Ramos (cell line): ENCODE data around the gene HOXA4.

Experiments
- in situ Hi-C: fragments of 300-500 bp; cut with MboI; formaldehyde crosslinking; loops from one replicate; pipeline ENCODE4 v1.14.3; 2022; ENCODE audit warnings: low sequenced_read_pairs; ENCODE audit not compliant: unreplicated experiment

Gene HOXA4

DNA sequence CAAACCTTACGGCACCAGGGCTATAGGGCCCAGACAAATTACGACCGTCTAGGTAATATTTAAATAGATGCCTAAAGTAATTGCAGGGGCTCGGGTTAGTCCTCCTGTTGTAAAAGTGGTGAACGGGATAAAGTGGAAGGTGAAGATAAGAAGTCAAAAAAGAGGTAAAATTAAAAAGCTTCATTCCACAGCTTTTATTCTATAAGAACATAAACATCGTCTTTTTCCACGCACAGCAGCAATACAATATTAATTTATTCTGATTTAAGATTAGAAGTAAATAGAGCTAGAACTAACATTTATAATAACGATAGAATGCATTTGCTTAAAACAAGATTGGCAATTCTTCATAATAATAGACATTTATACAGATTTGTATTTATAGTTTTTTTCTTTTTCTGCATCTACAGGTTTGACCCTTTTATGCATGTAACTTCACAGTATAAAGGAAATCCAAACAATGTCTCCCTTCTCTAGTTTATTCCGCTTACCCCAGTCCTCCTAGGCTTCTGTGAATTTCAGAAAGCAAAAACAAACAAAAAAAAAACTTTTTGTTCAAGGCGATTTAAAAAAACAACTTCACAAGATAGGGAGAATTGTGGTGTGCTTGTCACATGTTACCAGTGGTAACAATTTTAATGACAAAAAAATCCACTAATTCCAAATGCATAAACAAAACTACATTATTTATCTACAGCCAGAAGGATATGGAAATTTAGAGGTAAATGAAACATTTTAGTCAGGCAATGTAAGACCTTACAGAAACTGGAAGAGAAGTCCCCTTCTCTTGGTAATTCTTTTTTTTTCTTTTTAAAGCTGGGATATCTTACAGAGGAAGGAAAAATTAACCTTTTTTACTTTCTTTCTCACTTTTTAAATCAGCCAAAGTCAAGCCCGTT is 40.1 kb upstream of the HOXA4 start:
- in situ Hi-C loops = loop anchor here (25.0 kb wide), 2 partner anchors 1108 to 1283 kb away; no protein-coding TSS in a partner anchor

GRCh38 chr7:27169658-27170425 is 39.3 kb upstream of the HOXA4 start:
- in situ Hi-C loops = loop anchor here (25.0 kb wide), 2 partner anchors 1108 to 1283 kb away; no protein-coding TSS in a partner anchor

DNA sequence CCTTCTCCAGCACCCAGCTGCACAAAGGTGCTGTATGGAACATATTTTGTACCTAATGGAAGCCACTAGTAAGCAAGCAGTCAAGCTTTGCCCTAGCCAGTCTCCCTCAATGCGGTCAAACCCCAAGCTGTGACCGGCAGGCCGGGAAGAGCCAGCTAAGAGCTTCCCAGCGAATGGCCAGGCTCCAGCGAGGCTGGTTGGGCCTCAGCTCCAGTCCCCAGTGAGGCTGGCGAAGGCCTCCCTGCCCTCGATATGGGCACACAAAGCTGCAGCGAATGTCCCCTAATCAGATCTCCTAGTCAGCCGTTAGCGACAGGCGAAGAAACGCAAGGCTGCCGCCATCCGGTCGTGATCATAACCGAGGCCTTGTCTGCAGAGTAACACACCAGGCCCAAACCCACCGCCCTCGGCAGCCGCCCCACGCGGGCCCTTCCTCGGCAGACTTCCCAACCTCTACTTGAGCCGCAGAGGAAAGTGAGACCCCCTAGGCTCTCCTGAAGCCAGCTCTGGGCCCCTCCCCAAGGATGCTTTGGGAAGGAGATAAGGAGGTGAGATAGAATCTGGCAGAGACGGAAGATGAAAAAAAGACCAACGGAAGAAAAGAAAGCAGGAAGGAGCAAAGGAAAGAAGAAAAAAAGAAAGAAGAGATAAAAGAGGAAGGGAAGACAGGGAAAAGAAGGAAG is 37.8 kb upstream of the HOXA4 start:
- in situ Hi-C loops = loop anchor here (25.0 kb wide), 2 partner anchors 1106 to 1281 kb away; no protein-coding TSS in a partner anchor

GRCh38 chr7:27167916-27168264 is 37.3 kb upstream of the HOXA4 start:
- in situ Hi-C loops = loop anchor here (25.0 kb wide), 2 partner anchors 1106 to 1281 kb away; no protein-coding TSS in a partner anchor

DNA sequence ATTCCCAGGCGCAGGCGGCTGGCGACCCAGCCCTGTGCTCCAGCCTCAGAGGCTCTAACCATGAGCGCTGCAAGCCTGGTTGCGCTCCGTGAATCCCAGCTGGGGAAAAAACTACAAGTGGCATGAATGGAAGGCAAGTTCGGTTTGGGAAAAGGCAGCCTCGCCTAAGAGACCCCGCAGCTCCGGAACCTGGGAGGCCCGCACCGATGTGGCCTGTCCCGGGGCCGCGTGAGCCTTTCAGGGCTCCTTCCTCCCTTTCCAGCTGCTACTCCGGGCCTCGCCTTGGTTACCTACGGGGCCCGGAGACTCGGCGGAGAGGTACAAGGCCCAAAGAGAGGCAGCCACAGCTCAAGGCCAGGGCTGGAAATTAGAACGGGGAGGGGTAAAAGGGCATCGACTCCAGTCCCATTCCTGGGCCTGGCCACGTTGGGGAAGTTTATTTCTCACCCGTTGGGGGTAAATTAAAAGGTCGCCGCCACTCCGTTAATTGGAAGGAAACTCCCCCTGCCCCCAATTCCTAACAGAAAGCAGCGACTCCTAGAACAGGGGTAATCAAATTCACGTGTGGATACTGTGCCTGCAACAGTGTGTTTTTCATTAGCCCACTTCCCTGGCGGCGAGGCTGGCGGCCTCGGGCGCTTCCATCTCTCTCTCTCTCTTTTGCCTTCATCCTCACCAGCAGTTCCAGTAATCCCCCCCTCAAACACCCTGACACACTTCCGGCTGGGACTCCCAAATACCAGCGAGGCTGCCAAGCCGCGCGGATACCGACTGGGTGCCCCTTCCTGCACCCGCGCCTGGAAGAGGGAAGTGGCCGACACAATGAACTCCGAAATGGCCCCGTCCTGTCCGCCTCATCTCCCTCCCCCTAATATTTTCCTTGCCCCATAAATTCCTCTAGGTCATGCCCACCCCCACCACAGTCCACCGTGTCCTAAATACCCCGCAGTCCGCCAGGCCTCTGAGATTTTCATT is 36.3 kb upstream of the HOXA4 start:
- in situ Hi-C loops = loop anchor here (25.0 kb wide), 2 partner anchors 1105 to 1280 kb away; no protein-coding TSS in a partner anchor

DNA sequence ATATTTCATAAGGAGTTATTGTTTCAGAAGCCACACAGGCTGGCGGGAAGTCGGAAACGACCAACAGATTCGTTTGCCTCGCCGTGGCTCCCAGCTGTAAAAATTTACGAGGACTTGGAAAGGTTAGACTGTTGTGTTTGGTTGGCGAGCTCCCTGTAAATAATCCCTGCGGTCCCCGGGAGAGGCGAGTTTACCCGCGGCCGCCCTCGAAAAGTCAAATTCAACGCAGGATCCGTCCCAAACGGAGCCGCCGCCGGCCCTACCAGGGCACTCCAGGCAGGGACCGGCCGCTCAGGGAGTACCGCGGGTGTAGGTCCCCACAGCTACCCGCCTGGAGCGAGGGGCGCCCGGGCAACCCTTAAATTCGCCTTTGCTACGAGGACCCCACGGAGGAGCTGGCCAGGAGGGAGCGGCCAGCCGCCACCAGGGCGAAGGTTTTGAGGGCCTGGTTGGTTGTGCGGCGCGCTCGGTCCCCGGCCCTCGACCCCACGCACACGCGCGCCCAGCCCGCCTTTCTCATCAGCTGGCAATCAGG is 35.5 kb upstream of the HOXA4 start:
- in situ Hi-C loops = loop anchor here (25.0 kb wide), 2 partner anchors 1104 to 1279 kb away; no protein-coding TSS in a partner anchor

GRCh38 chr7:27165089-27165995 is 34.8 kb upstream of the HOXA4 start, which contains the start of gene HOXA9:
Gene HOXA9 (minus strand): TSS chr7:27165537. CDS start chr7:27165457, 80 bp downstream.
- in situ Hi-C loops = loop anchor here (25.0 kb wide), 2 partner anchors 1103 to 1278 kb away; no protein-coding TSS in a partner anchor

DNA sequence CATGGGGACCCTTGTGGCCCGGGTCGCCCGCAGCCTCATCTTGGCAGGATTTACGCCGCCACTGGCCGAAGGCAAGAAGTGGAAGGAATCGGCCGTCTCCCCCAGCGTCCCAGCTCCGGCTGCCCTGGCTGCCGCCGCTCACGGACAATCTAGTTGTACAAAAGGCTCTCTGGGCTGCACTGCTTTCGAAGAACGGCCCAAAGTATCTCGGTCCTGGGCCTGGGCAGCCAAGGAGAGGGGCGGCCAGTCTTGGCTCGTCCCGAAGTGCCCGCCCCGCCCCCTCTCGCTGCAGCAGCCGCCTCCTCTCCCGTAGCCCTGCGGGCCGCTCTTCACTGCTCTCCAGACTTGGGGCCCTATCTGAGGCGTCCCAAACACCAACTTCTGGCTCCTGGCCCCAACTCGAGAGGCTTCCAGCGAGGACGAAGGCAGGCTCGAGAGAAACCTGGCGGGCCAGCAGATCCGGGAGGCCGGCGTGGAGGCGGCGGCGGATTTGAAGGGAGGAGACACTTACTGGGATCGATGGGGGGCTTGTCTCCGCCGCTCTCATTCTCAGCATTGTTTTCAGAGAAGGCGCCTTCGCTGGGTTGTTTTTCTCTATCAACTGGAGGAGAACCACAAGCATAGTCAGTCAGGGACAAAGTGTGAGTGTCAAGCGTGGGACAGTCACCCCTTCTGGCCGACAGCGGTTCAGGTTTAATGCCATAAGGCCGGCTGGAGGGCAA is 34.0 kb upstream of the HOXA4 start:
- in situ Hi-C loops = loop anchor here (25.0 kb wide), 2 partner anchors 1102 to 1277 kb away; no protein-coding TSS in a partner anchor

DNA sequence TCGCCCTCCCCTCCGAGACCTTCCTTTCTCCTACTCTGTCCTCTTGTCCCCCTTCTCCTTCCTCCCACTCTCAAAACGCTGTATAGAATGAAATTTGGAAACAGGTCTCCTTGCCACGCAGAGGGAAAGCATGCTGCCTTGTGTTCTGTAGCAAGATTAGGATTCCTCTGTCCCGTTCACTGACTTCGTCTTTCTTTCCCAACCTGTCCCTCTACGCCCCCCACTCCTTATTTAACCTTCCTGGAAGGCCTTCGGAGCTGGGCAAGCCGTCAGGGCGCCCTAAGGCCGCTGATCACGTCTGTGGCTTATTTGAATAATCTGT is 33.4 kb upstream of the HOXA4 start:
- in situ Hi-C loops = loop anchor here (25.0 kb wide), 2 partner anchors 1102 to 1277 kb away; no protein-coding TSS in a partner anchor

DNA sequence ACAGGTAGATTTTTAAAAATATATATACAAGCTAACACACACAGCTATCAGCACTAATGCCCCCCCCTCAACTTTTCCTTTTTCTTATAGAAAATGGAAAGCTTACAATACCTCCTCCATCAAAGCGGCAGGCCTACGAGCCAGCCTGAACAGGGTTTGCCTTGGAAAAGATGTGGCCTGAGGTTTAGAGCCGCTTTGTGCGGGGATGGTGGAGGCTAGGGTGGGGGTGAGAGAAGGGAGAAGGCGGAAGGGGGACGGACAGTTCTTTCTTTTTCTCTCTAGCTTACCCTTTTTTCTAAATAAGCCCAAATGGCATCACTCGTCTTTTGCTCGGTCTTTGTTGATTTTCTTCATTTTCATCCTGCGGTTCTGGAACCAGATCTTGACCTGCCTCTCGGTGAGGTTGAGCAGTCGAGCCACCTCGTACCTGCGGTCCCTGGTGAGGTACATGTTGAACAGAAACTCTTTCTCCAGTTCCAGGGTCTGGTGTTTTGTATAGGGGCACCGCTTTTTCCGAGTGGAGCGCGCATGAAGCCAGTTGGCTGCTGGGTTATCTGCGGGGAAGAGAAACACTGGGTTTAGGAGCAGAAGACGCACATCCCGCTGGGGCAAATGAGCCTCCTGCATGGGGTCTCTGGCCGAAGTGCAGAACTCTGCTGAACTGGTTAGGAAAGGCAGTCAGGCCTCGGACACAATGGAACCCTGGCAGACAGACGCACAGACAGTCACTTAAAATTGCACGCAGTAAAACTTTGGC is 32.9 kb upstream of the HOXA4 start:
- in situ Hi-C loops = loop anchor here (25.0 kb wide), 2 partner anchors 1101 to 1276 kb away; no protein-coding TSS in a partner anchor

DNA sequence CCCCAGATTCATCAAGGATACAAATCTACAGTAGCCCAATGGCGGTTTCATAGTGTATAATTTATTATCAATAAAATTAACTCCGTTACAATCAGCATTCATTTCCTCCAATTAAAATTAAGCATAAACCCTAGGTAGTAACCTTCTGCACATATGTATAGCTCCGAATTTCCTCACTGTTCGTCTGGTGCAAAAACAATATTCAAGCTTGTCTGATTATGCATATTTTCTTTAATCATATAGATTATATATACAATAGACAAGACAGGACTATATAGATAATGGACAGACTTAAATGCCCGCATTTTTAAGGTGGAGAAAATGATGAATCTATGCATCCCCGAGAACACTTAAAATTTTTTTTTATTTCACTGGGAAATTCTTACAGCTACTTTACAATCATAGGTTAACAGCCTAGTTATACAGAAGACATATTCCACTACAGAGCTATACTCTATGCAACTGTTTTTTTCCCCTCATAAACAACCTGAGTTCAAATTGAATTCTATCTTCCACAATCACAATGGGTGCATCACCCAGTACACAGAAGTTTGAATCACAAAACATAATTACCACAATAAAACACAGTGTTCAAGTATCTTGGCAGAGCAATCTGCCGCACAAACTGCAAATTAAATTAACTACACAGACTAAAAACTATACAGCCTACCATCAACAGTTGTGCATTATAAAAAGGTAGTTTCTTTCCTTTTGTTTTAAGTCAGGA is 32.2 kb upstream of the HOXA4 start:
- in situ Hi-C loops = loop anchor here (25.0 kb wide), 2 partner anchors 1100 to 1275 kb away; no protein-coding TSS in a partner anchor

- in situ Hi-C loops = loop anchor here (25.0 kb wide), 2 partner anchors 1100 to 1275 kb away; no protein-coding TSS in a partner anchor
Observed at GRCh38 chr7:27161721-27162560, 31.4 kb upstream of the HOXA4 start.

- in situ Hi-C loops = loop anchor here (25.0 kb wide), 2 partner anchors 1099 to 1274 kb away; no protein-coding TSS in a partner anchor
Observed at GRCh38 chr7:27161214-27161720, 30.7 kb upstream of the HOXA4 start.

DNA sequence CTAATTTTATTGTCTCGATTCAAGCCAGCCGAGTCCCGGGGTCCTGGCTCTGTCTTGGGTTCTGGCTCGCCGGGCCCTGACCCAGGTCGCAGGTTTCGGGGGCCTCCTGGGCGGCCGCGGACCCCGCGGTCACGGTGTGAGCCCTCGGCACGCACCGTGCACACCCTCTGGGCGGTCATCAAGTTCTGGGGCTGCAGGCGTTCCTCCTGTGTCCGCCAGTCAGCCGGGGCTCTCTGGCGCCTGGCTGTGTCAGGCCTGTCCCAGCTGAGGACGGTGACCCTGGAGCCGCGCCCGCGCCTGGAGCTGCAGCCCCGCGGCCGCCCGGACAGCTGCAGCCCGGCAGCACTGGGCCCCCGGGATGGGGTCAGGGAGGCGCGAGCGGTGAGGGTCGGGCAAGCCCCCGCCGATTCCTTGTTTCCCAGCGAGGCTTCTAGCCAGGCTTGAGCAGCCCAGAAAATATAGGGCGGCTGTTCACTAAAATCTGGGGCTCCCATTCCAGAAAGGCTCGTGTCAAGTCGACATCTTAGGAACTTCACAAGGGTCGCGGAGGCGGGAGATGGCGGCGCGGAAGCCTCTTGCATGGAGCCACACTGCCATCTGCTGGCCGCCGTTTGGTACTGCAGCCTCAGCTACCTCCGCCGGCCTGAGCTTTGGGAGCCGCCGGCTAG is 30.1 kb upstream of the HOXA4 start:
- in situ Hi-C loops = loop anchor here (25.0 kb wide), 2 partner anchors 1098 to 1273 kb away; no protein-coding TSS in a partner anchor
